Common myeloid progenitor, CD34-positive (primary cell): ENCODE results near the gene SPATA18.
A peak's percentile ranks its signal among the peaks of the same experiment; 100 is the strongest.

ENCODE experiments used
- CTCF ChIA-PET: fragments of 350-600 bp; sonication (Branson Sonifier 250); formaldehyde crosslinking; loops from one replicate; lab custom pipeline; 2021; ENCODE audit warnings: antibody characterized with exemption; lab: Charles Lee
- POLR2A ChIA-PET: fragments of 350-600 bp; sonication (Branson Sonifier 250); formaldehyde crosslinking; loops from one replicate; lab custom pipeline; 2021; ENCODE audit warnings: antibody characterized with exemption; lab: Charles Lee
- DNase-seq, 3 donors: peaks; one replicate each; pipeline versions ENCODE4 v3.0.0 to v3.0.0-alpha.2; 2013
- H3K27ac ChIP-seq, 2 experiments: 1 replicate in 1 of 2; 2 replicates in 1 of 2; pipeline ENCODE4 v1.7.0; 2013; ENCODE audit warnings: inconsistent platforms in 2 of 2, low read length in 2 of 2, mild to moderate bottlenecking in 2 of 2, low read depth in 1 of 2, moderate library complexity in 1 of 2; ENCODE audit not compliant: severe bottlenecking in 2 of 2, insufficient read depth in 1 of 2, poor library complexity in 1 of 2
- H3K27me3 ChIP-seq, 5 experiments: replicated peaks in 2 of 5; 1 replicate in 3 of 5; 2 replicates in 2 of 5; pipeline versions ENCODE4 v1.6.1 to v1.7.0; 2013; ENCODE audit warnings: low read length in 4 of 5, mild to moderate bottlenecking in 2 of 5, moderate library complexity in 2 of 5, inconsistent platforms in 1 of 5; ENCODE audit not compliant: insufficient read depth in 5 of 5, control insufficient read depth in 4 of 5
- H3K36me3 ChIP-seq, 4 experiments: 1 replicate in 2 of 4; 2 replicates in 2 of 4; pipeline versions ENCODE4 v1.6.1 to v1.7.0; 2013; ENCODE audit warnings: low read length in 3 of 4, control low read depth in 1 of 4, mild to moderate bottlenecking in 1 of 4; ENCODE audit not compliant: control insufficient read depth in 4 of 4, insufficient read depth in 4 of 4
- H3K4me1 ChIP-seq, 4 experiments: 1 replicate in 3 of 4; 2 replicates in 1 of 4; pipeline versions ENCODE4 v1.6.1 to v1.7.1; 2013; ENCODE audit warnings: low read length in 3 of 4, mild to moderate bottlenecking in 3 of 4, control low read depth in 1 of 4, inconsistent platforms in 1 of 4, moderate library complexity in 1 of 4; ENCODE audit not compliant: control insufficient read depth in 4 of 4, insufficient read depth in 4 of 4; ENCODE audit errors: control extremely low read depth in 1 of 4
- H3K4me3 ChIP-seq, 7 experiments: 1 replicate in 4 of 7; 2 replicates in 3 of 7; pipeline versions ENCODE4 v1.5.1 to v1.7.0; 2013; ENCODE audit warnings: mild to moderate bottlenecking in 7 of 7, low read length in 6 of 7, moderate library complexity in 6 of 7, inconsistent platforms in 2 of 7, low read depth in 2 of 7, control low read depth in 1 of 7; ENCODE audit not compliant: insufficient read depth in 4 of 7, control insufficient read depth in 1 of 7; ENCODE audit errors: extremely low read depth in 1 of 7
- H3K9me3 ChIP-seq, 5 experiments: 1 replicate in 4 of 5; 2 replicates in 1 of 5; pipeline versions ENCODE4 v1.6.1 to v1.7.1; 2013; ENCODE audit warnings: low read length in 4 of 5, mild to moderate bottlenecking in 2 of 5, inconsistent platforms in 1 of 5, low read depth in 1 of 5, moderate library complexity in 1 of 5; ENCODE audit not compliant: control insufficient read depth in 4 of 5, insufficient read depth in 2 of 5; ENCODE audit errors: control extremely low read depth in 1 of 5
- WGBS: methylation state at CpG from one replicate; pipeline ENCODE4 v1.1.5; 2013; ENCODE audit not compliant: insufficient coverage; 5-methylcytosine and 5-hydroxymethylcytosine counted together

The SPATA18 gene

DNA sequence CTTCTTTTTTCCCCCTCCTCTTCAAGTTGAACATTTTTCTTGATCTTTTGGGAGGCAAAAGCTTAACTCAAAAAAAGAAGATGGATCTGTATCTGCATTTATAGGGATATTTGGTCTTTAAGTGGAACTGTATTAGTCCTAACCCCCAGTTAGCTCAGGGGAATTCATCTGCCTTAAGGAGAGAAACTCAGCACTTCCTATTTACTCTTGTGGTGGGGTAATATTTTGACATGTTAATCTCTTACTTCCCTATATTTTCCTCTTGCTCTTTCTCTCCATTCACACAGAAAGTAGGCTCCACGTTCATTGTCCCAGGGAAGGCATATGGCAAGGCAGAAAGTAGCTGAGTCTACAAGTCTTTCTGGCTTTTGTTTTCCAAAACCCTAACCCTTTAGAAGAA is 36.2 kb upstream of the SPATA18 start:
- CTCF ChIA-PET: interaction anchor here (0.9 to 1.4 kb wide), 3 partner anchors 117 to 180 kb away, joined by 3 to 4 read pairs (median 4); no protein-coding TSS in a partner anchor
- Histone ChIP-seq H3K36me3 (no peaks in the 10 kb centered on the region), H3K27me3 (no peaks in the 10 kb centered on the region), H3K9me3 (no peaks in the 10 kb centered on the region), H3K4me1 (peaks cover 0 to 7% (median 6%) of the 10 kb centered on the region in 4 experiments), H3K27ac (no peak overlapping the region), H3K4me3 (no peak overlapping the region)
- peak in 2 of 3 donors; percentile 31 to 51 for DNase-seq
- WGBS: no CpG with 5 or more reads among the region's 1 CpG
- POLR2A ChIA-PET: no interaction called here

DNA sequence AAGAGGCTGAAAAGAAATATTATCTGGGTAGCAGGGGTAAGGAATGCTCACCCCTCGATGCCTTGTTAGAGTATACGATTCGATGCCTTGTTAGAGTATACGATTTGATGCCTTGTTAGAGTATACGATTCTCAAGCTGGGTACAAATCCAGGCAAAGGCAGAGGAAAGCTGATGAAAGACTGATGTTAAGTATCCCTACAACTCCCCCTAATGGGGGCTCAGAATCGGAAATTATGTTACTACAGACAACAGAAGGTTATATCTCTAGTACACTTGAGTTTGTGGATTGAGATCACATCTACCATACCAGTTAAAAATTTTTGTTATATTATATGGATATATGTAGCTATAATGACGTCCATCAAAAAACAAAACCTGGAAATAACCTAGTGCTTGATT is 35.7 kb upstream of the SPATA18 start:
- no peaks in the 10 kb centered on the region for H3K36me3 ChIP-seq
- H3K27ac ChIP-seq: no peak overlapping the region
- 73% methylated on average over 5 of the region's 7 CpGs for WGBS
- POLR2A ChIA-PET: no interaction called here
- DNase-seq: peak; percentile 24 to 28 (median 25)
- peaks cover 0 to 7% (median 6%) of the 10 kb centered on the region in 4 experiments for H3K4me1 ChIP-seq
- no peak overlapping the region for H3K4me3 ChIP-seq
- no peaks in the 10 kb centered on the region for H3K9me3 ChIP-seq
- H3K27me3 ChIP-seq: no peaks in the 10 kb centered on the region
- CTCF ChIA-PET: interaction anchor here (0.9 to 1.4 kb wide), 3 partner anchors 117 to 180 kb away, joined by 3 to 4 read pairs (median 4); no protein-coding TSS in a partner anchor

DNA sequence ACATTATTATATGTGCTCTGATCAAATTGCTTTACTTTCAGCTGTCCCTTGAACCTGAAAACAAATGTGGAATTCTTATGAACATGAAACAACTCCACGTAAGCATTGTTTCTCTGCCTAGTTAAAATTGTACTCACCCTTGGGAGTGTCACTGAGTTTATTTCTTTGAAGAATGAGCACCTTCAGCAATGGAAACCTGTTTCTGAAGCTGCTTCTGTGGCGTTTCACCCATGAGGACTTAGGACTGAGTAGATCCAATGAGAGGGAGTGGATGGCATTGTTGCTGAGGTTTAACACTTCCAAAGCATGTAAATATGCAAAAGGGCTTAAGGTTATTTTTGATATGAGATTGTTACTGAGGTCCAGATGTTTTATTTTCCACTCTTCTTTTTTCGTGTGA is 34.1 kb upstream of the SPATA18 start:
- ChIA-PET POLR2A (no interaction called here), CTCF (no interaction called here)
- no peak overlapping the region for H3K27ac ChIP-seq
- H3K4me3 ChIP-seq: no peak overlapping the region
- no peak for DNase-seq
- no peaks in the 10 kb centered on the region for H3K9me3 ChIP-seq
- 95% methylated on average over 2 of the region's 3 CpGs for WGBS
- no peaks in the 10 kb centered on the region for H3K36me3 ChIP-seq
- no peaks in the 10 kb centered on the region for H3K27me3 ChIP-seq
- H3K4me1 ChIP-seq: peaks cover 0 to 7% (median 6%) of the 10 kb centered on the region in 4 experiments

DNA sequence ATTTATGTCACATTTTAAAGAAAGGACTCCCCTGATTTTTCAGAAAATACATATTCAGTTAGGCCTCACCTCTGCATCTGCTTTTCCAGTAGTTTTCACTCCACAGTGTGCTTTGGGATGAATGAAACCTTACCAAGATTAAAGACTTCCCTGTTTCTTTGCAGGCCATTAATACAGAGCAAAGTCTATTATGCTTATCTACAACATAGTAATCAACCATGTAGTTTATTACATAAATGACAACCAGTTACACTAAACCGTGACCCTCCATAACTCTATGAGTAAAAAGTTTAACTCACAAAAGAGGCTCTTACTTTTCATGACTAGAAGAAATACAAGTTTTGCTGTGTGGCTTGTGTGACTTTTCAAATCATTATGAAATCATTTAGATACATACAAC is 33.3 kb upstream of the SPATA18 start:
- Histone ChIP-seq H3K36me3 (no peaks in the 10 kb centered on the region), H3K27me3 (no peaks in the 10 kb centered on the region), H3K4me3 (no peak overlapping the region), H3K4me1 (peaks cover 0 to 7% (median 6%) of the 10 kb centered on the region in 4 experiments), H3K9me3 (no peaks in the 10 kb centered on the region), H3K27ac (no peak overlapping the region)
- WGBS: no CpG with 5 or more reads among the region's 1 CpG
- no peak for DNase-seq
- CTCF ChIA-PET: no interaction called here
- POLR2A ChIA-PET: no interaction called here

DNA sequence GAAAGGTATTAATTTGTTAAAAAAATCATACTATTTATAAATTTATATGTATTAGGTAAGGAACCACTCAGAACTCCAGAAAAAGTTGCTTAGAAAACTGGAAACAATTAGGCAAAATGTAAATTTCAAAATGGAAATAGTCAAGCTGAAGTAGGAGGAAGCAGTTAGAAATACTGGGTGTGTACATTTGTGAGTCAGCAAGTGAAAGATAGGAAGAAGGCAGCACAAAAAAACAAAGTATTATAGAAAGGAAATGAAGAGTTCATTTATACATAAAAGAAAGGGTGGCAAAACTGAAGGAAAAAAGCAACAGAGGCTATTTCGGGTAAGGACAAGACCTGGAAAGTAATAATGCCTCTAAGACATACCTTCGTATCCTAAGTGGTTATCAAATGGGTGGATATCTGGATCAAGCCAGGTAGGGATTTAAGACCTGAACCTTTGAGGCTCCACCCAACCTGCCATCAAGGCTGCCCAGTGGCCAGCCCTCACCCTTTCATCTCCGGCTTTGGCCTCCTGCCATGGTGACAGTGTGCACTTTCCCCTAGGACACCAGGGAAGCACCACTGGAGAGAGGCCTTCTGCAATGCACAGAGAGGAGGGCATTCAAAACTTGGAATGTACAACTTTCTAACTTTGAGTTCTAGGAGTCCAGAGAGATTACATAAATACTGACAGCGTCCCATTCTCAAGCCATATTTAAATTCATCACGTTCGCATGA is 31.0 kb upstream of the SPATA18 start, which contains the start of gene LRRC66:
LRRC66 (minus strand) TSS at position 428 of the 722 bp plus-strand sequence. CDS start 2,750 bp downstream, outside the sequence.
- 100% methylated on average over 3 of the region's 6 CpGs for WGBS
- CTCF ChIA-PET: no interaction called here
- Histone ChIP-seq H3K36me3 (no peaks in the 10 kb centered on the region), H3K9me3 (no peaks in the 10 kb centered on the region), H3K27me3 (no peaks in the 10 kb centered on the region), H3K4me1 (peaks cover 0 to 3% (median under 1%) of the 10 kb centered on the region in 4 experiments), H3K4me3 (no peak within 1 kb of the TSS), H3K27ac (no peak within 1 kb of the TSS)
- POLR2A ChIA-PET: no interaction called here
- DNase-seq: no peak

DNA sequence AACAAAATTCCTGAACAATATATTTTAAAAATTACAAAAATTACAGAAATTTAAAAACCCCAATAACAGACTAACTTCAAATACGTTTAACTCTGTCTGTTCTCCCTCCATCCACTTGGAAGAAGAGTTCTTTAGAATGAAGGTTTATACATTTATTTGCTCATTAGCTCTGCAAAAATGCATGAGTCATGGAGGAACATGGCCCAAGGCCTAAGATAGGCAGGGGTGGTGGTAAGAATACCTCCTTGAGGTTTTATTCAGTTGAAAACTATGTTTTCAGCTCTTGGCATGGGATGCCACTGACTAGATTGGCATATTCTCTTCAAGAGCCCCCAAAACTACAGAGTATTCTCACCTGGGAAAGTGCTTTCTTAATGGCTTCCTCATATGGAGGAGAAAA is 22.1 kb upstream of the SPATA18 start:
- no peak overlapping the region for H3K27ac ChIP-seq
- H3K27me3 ChIP-seq: peaks cover 0 to 2% (median 0%) of the 10 kb centered on the region in 5 experiments
- H3K4me1 ChIP-seq: no peaks in the 10 kb centered on the region
- no peaks in the 10 kb centered on the region for H3K36me3 ChIP-seq
- DNase-seq: peak in 2 of 3 donors; percentile 4 to 22
- no peak overlapping the region for H3K4me3 ChIP-seq
- ChIA-PET POLR2A (no interaction called here), CTCF (interaction anchor here (1.4 to 1.9 kb wide), 2 partner anchors 142 to 186 kb away, joined by 3 to 5 read pairs; partner anchors contain the start of gene DCUN1D4)
- H3K9me3 ChIP-seq: no peaks in the 10 kb centered on the region
- no CpG with 5 or more reads among the region's 1 CpG for WGBS

DNA sequence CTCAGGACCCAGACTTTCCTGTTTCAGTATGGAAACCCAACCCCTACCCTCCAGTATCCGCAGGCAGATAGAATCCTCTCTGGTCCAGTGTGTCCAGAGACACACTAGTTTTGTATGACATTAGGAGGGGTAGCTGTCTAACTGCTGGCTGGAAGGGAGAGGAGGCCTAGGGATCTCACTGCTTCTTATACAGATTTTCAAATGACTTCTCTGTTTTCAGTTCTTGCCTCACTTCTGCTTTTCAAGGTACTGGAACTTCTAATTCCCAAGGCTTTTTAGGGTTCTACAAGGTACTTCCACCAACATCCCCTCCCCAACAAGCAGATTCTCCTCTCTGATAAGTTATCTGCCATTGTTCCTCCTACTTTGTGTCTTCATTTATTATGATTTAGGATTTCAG is 19.1 kb upstream of the SPATA18 start:
- Histone ChIP-seq H3K27ac (no peak overlapping the region), H3K4me3 (no peak overlapping the region), H3K9me3 (peaks cover 0 to 2% (median 0%) of the 10 kb centered on the region in 5 experiments), H3K36me3 (no peaks in the 10 kb centered on the region), H3K27me3 (peaks cover 1 to 18% (median 11%) of the 10 kb centered on the region in 5 experiments), H3K4me1 (no peaks in the 10 kb centered on the region)
- ChIA-PET CTCF (no interaction called here), POLR2A (no interaction called here)
- no peak for DNase-seq
- WGBS: 100% methylated on average over 1 of the region's 1 CpG
